Gastroesophageal sphincter (tissue), 3 donors: ENCODE results near the gene APOLD1.

ENCODE experiments used
- EP300 ChIP-seq: sonication (generic); formaldehyde crosslinking; IDR thresholded peaks from one replicate; pipeline ENCODE4 v1.6.1; 2017; ENCODE audit warnings: antibody characterized with exemption, mild to moderate bottlenecking
- POLR2A ChIP-seq, 2 donors: fragments of 450-650 bp; IDR thresholded peaks; one replicate each; pipeline ENCODE4 v1.6.1; 2017; ENCODE audit warnings: antibody characterized with exemption in 2 of 2, mild to moderate bottlenecking in 2 of 2, moderate library complexity in 1 of 2
- TF ChIP-seq, protein P1 (sequence below), 4 experiments: fragments of 200-600 bp in 2 of 4; fragments of 450-650 bp in 2 of 4; sonication (generic) in 1 of 4; IDR thresholded peaks; one replicate each; pipeline ENCODE4 v1.5.1; 2017 to 2019; ENCODE audit warnings: antibody characterized with exemption in 4 of 4, mild to moderate bottlenecking in 2 of 4, moderate library complexity in 2 of 4

- TF ChIP-seq POLR2A (IDR thresholded peaks at IDR 0.05) (no peak), EP300 (no peak)
- TF ChIP-seq, protein P1, sequence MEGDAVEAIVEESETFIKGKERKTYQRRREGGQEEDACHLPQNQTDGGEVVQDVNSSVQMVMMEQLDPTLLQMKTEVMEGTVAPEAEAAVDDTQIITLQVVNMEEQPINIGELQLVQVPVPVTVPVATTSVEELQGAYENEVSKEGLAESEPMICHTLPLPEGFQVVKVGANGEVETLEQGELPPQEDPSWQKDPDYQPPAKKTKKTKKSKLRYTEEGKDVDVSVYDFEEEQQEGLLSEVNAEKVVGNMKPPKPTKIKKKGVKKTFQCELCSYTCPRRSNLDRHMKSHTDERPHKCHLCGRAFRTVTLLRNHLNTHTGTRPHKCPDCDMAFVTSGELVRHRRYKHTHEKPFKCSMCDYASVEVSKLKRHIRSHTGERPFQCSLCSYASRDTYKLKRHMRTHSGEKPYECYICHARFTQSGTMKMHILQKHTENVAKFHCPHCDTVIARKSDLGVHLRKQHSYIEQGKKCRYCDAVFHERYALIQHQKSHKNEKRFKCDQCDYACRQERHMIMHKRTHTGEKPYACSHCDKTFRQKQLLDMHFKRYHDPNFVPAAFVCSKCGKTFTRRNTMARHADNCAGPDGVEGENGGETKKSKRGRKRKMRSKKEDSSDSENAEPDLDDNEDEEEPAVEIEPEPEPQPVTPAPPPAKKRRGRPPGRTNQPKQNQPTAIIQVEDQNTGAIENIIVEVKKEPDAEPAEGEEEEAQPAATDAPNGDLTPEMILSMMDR (IDR thresholded peaks at IDR 0.05): no peak
Measured at GRCh38 chr12:12791756-12792369, 6.4 kb downstream of the APOLD1 start.
